Measurements from ENCODE around the gene ASPN.

ASPN gene

GRCh38 chr9:92478783-92479182 lies 3.5 kb downstream of the ASPN start:
- H3K4me3 ChIP-seq (ENCODE audit: insufficient read depth, low read depth, low read length), result no peak overlapping the region
- H3K27ac ChIP-seq (ENCODE audit: insufficient read depth, low read depth, low read length, poor library complexity, severe bottlenecking), result no peak overlapping the region
- no peaks in the 10 kb centered on the region for H3K4me1 ChIP-seq (ENCODE audit: control insufficient read depth, insufficient read depth, low read length)
- H3K36me3 ChIP-seq (ENCODE audit: control insufficient read depth, insufficient read depth, low read length), result no peaks in the 10 kb centered on the region
- 95 to 97% methylated on average over 6 to 7 of the region's 7 CpGs for WGBS, 2 experiments
- no peaks in the 10 kb centered on the region for H3K9me3 ChIP-seq (ENCODE audit: control insufficient read depth, low read length)
- H3K27me3 ChIP-seq (ENCODE audit: control insufficient read depth, insufficient read depth, low read length, poor library complexity, severe bottlenecking), result no peaks in the 10 kb centered on the region

- H3K9me3 ChIP-seq (ENCODE audit: control insufficient read depth, low read length), result no peaks in the 10 kb centered on the region
- no peaks in the 10 kb centered on the region for H3K27me3 ChIP-seq (ENCODE audit: control insufficient read depth, insufficient read depth, low read length, poor library complexity, severe bottlenecking)
- no peak overlapping the region for H3K4me3 ChIP-seq (ENCODE audit: insufficient read depth, low read depth, low read length)
- H3K36me3 ChIP-seq (ENCODE audit: control insufficient read depth, insufficient read depth, low read length), result no peaks in the 10 kb centered on the region
- no peaks in the 10 kb centered on the region for H3K4me1 ChIP-seq (ENCODE audit: control insufficient read depth, insufficient read depth, low read length)
- no peak overlapping the region for H3K27ac ChIP-seq (ENCODE audit: insufficient read depth, low read depth, low read length, poor library complexity, severe bottlenecking)
- WGBS, 2 experiments, result 67 to 74% methylated on average over 1 of the region's 1 CpG
Measured at GRCh38 chr9:92476962-92477361, 5.3 kb downstream of the ASPN start.

GRCh38 chr9:92474587-92474986 lies 7.7 kb downstream of the ASPN start:
- H3K27me3 ChIP-seq (ENCODE audit: control insufficient read depth, insufficient read depth, low read length, poor library complexity, severe bottlenecking), result no peaks in the 10 kb centered on the region
- H3K9me3 ChIP-seq (ENCODE audit: control insufficient read depth, low read length), result no peaks in the 10 kb centered on the region
- H3K27ac ChIP-seq (ENCODE audit: insufficient read depth, low read depth, low read length, poor library complexity, severe bottlenecking), result no peak overlapping the region
- no peak overlapping the region for H3K4me3 ChIP-seq (ENCODE audit: insufficient read depth, low read depth, low read length)
- WGBS, 2 experiments, result 86 to 95% methylated on average over 3 of the region's 3 CpGs
- no peaks in the 10 kb centered on the region for H3K4me1 ChIP-seq (ENCODE audit: control insufficient read depth, insufficient read depth, low read length)
- no peaks in the 10 kb centered on the region for H3K36me3 ChIP-seq (ENCODE audit: control insufficient read depth, insufficient read depth, low read length)

- Histone ChIP-seq H3K4me3 (ENCODE audit: insufficient read depth, low read depth, low read length) (no peak overlapping the region), H3K27me3 (ENCODE audit: control insufficient read depth, insufficient read depth, low read length, poor library complexity, severe bottlenecking) (no peaks in the 10 kb centered on the region), H3K36me3 (ENCODE audit: control insufficient read depth, insufficient read depth, low read length) (no peaks in the 10 kb centered on the region), H3K27ac (ENCODE audit: insufficient read depth, low read depth, low read length, poor library complexity, severe bottlenecking) (no peak overlapping the region), H3K4me1 (ENCODE audit: control insufficient read depth, insufficient read depth, low read length) (no peaks in the 10 kb centered on the region), H3K9me3 (ENCODE audit: control insufficient read depth, low read length) (no peaks in the 10 kb centered on the region)
- WGBS, 2 experiments, result 93 to 100% methylated on average over 2 of the region's 2 CpGs
Measured at GRCh38 chr9:92468206-92468605, 14.1 kb downstream of the ASPN start.

- no peaks in the 10 kb centered on the region for H3K4me1 ChIP-seq (ENCODE audit: control insufficient read depth, insufficient read depth, low read length)
- 87 to 91% methylated on average over 2 of the region's 2 CpGs for WGBS, 2 experiments
- H3K9me3 ChIP-seq (ENCODE audit: control insufficient read depth, low read length), result no peaks in the 10 kb centered on the region
- H3K27ac ChIP-seq (ENCODE audit: insufficient read depth, low read depth, low read length, poor library complexity, severe bottlenecking), result no peak overlapping the region
- no peaks in the 10 kb centered on the region for H3K27me3 ChIP-seq (ENCODE audit: control insufficient read depth, insufficient read depth, low read length, poor library complexity, severe bottlenecking)
- no peaks in the 10 kb centered on the region for H3K36me3 ChIP-seq (ENCODE audit: control insufficient read depth, insufficient read depth, low read length)
- no peak overlapping the region for H3K4me3 ChIP-seq (ENCODE audit: insufficient read depth, low read depth, low read length)
Measured at GRCh38 chr9:92467511-92467910, 14.8 kb downstream of the ASPN start.

- 91 to 96% methylated on average over 1 of the region's 1 CpG for WGBS, 2 experiments
- Histone ChIP-seq H3K4me1 (ENCODE audit: control insufficient read depth, insufficient read depth, low read length) (no peaks in the 10 kb centered on the region), H3K4me3 (ENCODE audit: insufficient read depth, low read depth, low read length) (no peak overlapping the region), H3K27me3 (ENCODE audit: control insufficient read depth, insufficient read depth, low read length, poor library complexity, severe bottlenecking) (no peaks in the 10 kb centered on the region), H3K27ac (ENCODE audit: insufficient read depth, low read depth, low read length, poor library complexity, severe bottlenecking) (no peak overlapping the region), H3K36me3 (ENCODE audit: control insufficient read depth, insufficient read depth, low read length) (no peaks in the 10 kb centered on the region), H3K9me3 (ENCODE audit: control insufficient read depth, low read length) (no peaks in the 10 kb centered on the region)
Measured at GRCh38 chr9:92467041-92467440, 15.3 kb downstream of the ASPN start.

- Histone ChIP-seq H3K4me3 (ENCODE audit: insufficient read depth, low read depth, low read length) (no peak overlapping the region), H3K27me3 (ENCODE audit: control insufficient read depth, insufficient read depth, low read length, poor library complexity, severe bottlenecking) (no peaks in the 10 kb centered on the region), H3K9me3 (ENCODE audit: control insufficient read depth, low read length) (no peaks in the 10 kb centered on the region), H3K36me3 (ENCODE audit: control insufficient read depth, insufficient read depth, low read length) (no peaks in the 10 kb centered on the region), H3K4me1 (ENCODE audit: control insufficient read depth, insufficient read depth, low read length) (no peaks in the 10 kb centered on the region), H3K27ac (ENCODE audit: insufficient read depth, low read depth, low read length, poor library complexity, severe bottlenecking) (no peak overlapping the region)
- WGBS, 2 experiments, result 90 to 92% methylated on average over 3 of the region's 3 CpGs
Measured at GRCh38 chr9:92463984-92464383, 18.3 kb downstream of the ASPN start.

- Histone ChIP-seq H3K27ac (ENCODE audit: insufficient read depth, low read depth, low read length, poor library complexity, severe bottlenecking) (no peak overlapping the region), H3K4me1 (ENCODE audit: control insufficient read depth, insufficient read depth, low read length) (no peaks in the 10 kb centered on the region), H3K27me3 (ENCODE audit: control insufficient read depth, insufficient read depth, low read length, poor library complexity, severe bottlenecking) (no peaks in the 10 kb centered on the region), H3K36me3 (ENCODE audit: control insufficient read depth, insufficient read depth, low read length) (no peaks in the 10 kb centered on the region), H3K4me3 (ENCODE audit: insufficient read depth, low read depth, low read length) (no peak overlapping the region), H3K9me3 (ENCODE audit: control insufficient read depth, low read length) (no peaks in the 10 kb centered on the region)
Measured at GRCh38 chr9:92463387-92463786, 18.9 kb downstream of the ASPN start.

GRCh38 chr9:92457576-92457975 lies 24.7 kb downstream of the ASPN start:
- H3K4me1 ChIP-seq (ENCODE audit: control insufficient read depth, insufficient read depth, low read length), result no peaks in the 10 kb centered on the region
- no peaks in the 10 kb centered on the region for H3K27me3 ChIP-seq (ENCODE audit: control insufficient read depth, insufficient read depth, low read length, poor library complexity, severe bottlenecking)
- H3K27ac ChIP-seq (ENCODE audit: insufficient read depth, low read depth, low read length, poor library complexity, severe bottlenecking), result no peak overlapping the region
- H3K36me3 ChIP-seq (ENCODE audit: control insufficient read depth, insufficient read depth, low read length), result no peaks in the 10 kb centered on the region
- WGBS, 2 experiments, result 100% methylated on average over 2 of the region's 4 CpGs; no CpG with 5 or more reads in 1 of the 2 experiments
- no peak overlapping the region for H3K4me3 ChIP-seq (ENCODE audit: insufficient read depth, low read depth, low read length)
- no peaks in the 10 kb centered on the region for H3K9me3 ChIP-seq (ENCODE audit: control insufficient read depth, low read length)

- 67 to 84% methylated on average over 2 to 3 of the region's 3 CpGs for WGBS, 2 experiments
- H3K9me3 ChIP-seq (ENCODE audit: control insufficient read depth, low read length), result no peaks in the 10 kb centered on the region
- no peak overlapping the region for H3K27ac ChIP-seq (ENCODE audit: insufficient read depth, low read depth, low read length, poor library complexity, severe bottlenecking)
- no peaks in the 10 kb centered on the region for H3K36me3 ChIP-seq (ENCODE audit: control insufficient read depth, insufficient read depth, low read length)
- no peaks in the 10 kb centered on the region for H3K4me1 ChIP-seq (ENCODE audit: control insufficient read depth, insufficient read depth, low read length)
- no peak overlapping the region for H3K4me3 ChIP-seq (ENCODE audit: insufficient read depth, low read depth, low read length)
- H3K27me3 ChIP-seq (ENCODE audit: control insufficient read depth, insufficient read depth, low read length, poor library complexity, severe bottlenecking), result no peaks in the 10 kb centered on the region
Measured at GRCh38 chr9:92455217-92455616, 27.1 kb downstream of the ASPN start.

GRCh38 chr9:92446536-92446935 lies 35.8 kb downstream of the ASPN start:
- no peaks in the 10 kb centered on the region for H3K4me1 ChIP-seq (ENCODE audit: control insufficient read depth, insufficient read depth, low read length)
- H3K4me3 ChIP-seq (ENCODE audit: insufficient read depth, low read depth, low read length), result no peak overlapping the region
- no peaks in the 10 kb centered on the region for H3K9me3 ChIP-seq (ENCODE audit: control insufficient read depth, low read length)
- no peak overlapping the region for H3K27ac ChIP-seq (ENCODE audit: insufficient read depth, low read depth, low read length, poor library complexity, severe bottlenecking)
- H3K27me3 ChIP-seq (ENCODE audit: control insufficient read depth, insufficient read depth, low read length, poor library complexity, severe bottlenecking), result no peaks in the 10 kb centered on the region
- no peaks in the 10 kb centered on the region for H3K36me3 ChIP-seq (ENCODE audit: control insufficient read depth, insufficient read depth, low read length)

Data from ectodermal cell (in vitro differentiated cells).